GM12878 (cell line): Measurements from ENCODE around the gene HOXB13. TPM values are rescaled to one million over a fixed set of nuclear protein-coding genes. Genes with fewer than 3 reads are reported as not detected.
A peak's percentile ranks its signal among the peaks of the same experiment; 100 is the strongest.

ENCODE experiments used
- ATAC-seq: fragments of 200-7000 bp; cut with Tn5 transposase; 3 replicates; pipeline ENCODE4 v1.9.1; 2020; ENCODE audit warnings: mild to moderate bottlenecking, moderate library complexity
- BruUV-seq: library from RNA; stranded (reverse); fragments of 400-500 nt; replicated peaks from 2 replicates; lab custom pipeline; 2021; lab: Mats Ljungman, UMichigan
- CTCF ChIA-PET: fragments of 300-600 bp; sonication (Branson Sonifier 250); formaldehyde crosslinking; extraction: SDS; loops from one replicate; lab custom pipeline; 2021; ENCODE audit warnings: inconsistent platforms; lab: Yijun Ruan, JAX
- POLR2A ChIA-PET: fragments of 350-600 bp; formaldehyde crosslinking; extraction: SDS; loops from one replicate; lab custom pipeline; 2021; ENCODE audit warnings: inconsistent platforms; lab: Charles Lee
- RAD21 ChIA-PET: fragments of 300-600 bp; sonication (Branson Sonifier 250); formaldehyde crosslinking; loops from one replicate; lab custom pipeline; 2023; ENCODE audit warnings: antibody characterized with exemption; ENCODE audit not compliant: unreplicated experiment; lab: Charles Lee
- SMC1A ChIA-PET: fragments of 300-600 bp; sonication (Branson Sonifier 250); formaldehyde crosslinking; loops from one replicate; lab custom pipeline; 2023; ENCODE audit not compliant: unreplicated experiment, uncharacterized antibody; lab: Charles Lee
- DNase-seq: peaks from one replicate; pipeline ENCODE4 v3.0.0-alpha.2; 2011; ENCODE audit warnings: low read depth, low spot score
- FAIRE-seq: peaks from 3 replicates; lab custom pipeline; 2011; peaks lifted over from hg19 to GRCh38; lab: Jason Lieb, UNC
- H2AFZ ChIP-seq: 2 replicates; pipeline ENCODE4 v1.6.0; 2011; ENCODE audit warnings: low read depth, low read length, control low read depth; ENCODE audit not compliant: control insufficient read depth
- H3K27ac ChIP-seq: 2 replicates; pipeline ENCODE4 v1.5.1; 2011; ENCODE audit warnings: control low read depth; ENCODE audit not compliant: control insufficient read depth, insufficient read depth
- H3K27me3 ChIP-seq, 2 experiments: replicated peaks in 1 of 2; 2 replicates each; pipeline versions ENCODE4 v1.6.0 to v1.6.1; 2011; ENCODE audit warnings: low read length in 1 of 2; ENCODE audit not compliant: control insufficient read depth in 2 of 2, insufficient read depth in 2 of 2
- H3K36me3 ChIP-seq, 2 experiments: 2 replicates each; pipeline ENCODE4 v1.5.1; 2011; ENCODE audit warnings: low read length in 1 of 2; ENCODE audit not compliant: control insufficient read depth in 2 of 2, insufficient read depth in 2 of 2
- H3K4me1 ChIP-seq: 2 replicates; pipeline ENCODE4 v1.6.1; 2011; ENCODE audit warnings: mild to moderate bottlenecking, low read length, moderate library complexity, mixed read lengths; ENCODE audit not compliant: control insufficient read depth, insufficient read depth
- H3K4me2 ChIP-seq: 2 replicates; pipeline ENCODE4 v1.6.0; 2011; ENCODE audit warnings: control low read depth; ENCODE audit not compliant: control insufficient read depth, insufficient read depth
- H3K4me3 ChIP-seq: fragments of 200-600 bp; sonication (generic); 2 replicates; pipeline ENCODE4 v1.5.1; 2016
- H3K79me2 ChIP-seq: 2 replicates; pipeline ENCODE4 v1.6.0; 2011; ENCODE audit warnings: low read length; ENCODE audit not compliant: control insufficient read depth, insufficient read depth
- H3K9ac ChIP-seq: 2 replicates; pipeline ENCODE4 v1.8.0; 2011; ENCODE audit warnings: low read length, control low read depth, mixed read lengths; ENCODE audit not compliant: control insufficient read depth, insufficient read depth
- H3K9me3 ChIP-seq: replicated peaks from 3 replicates; pipeline ENCODE4 v1.5.1; 2011; ENCODE audit warnings: mild to moderate bottlenecking, low read length; ENCODE audit not compliant: control insufficient read depth, insufficient read depth
- H4K20me1 ChIP-seq: 2 replicates; pipeline ENCODE4 v1.6.0; 2011; ENCODE audit not compliant: control insufficient read depth, insufficient read depth
- CUX1 ChIP-seq: IDR thresholded peaks from 2 replicates; pipeline ENCODE4 v1.6.1; 2012; ENCODE audit warnings: improper control_type of control experiment, low read depth, low read length; ENCODE audit not compliant: insufficient replicate concordance
- ESRRA ChIP-seq: IDR thresholded peaks from 2 replicates; pipeline ENCODE4 v1.6.1; 2012; ENCODE audit warnings: mild to moderate bottlenecking, low read length, improper control_type of control experiment
- HDAC2 ChIP-seq: fragments of 200-600 bp; sonication (generic); IDR thresholded peaks from 2 replicates; pipeline ENCODE4 v1.6.1; 2017
- NFIC ChIP-seq: IDR thresholded peaks from 2 replicates; pipeline ENCODE4 v1.6.1; 2012; ENCODE audit warnings: low read depth, mild to moderate bottlenecking, inconsistent platforms, low read length, moderate library complexity
- PAX8 ChIP-seq: fragments of 450-650 bp; IDR thresholded peaks from 2 replicates; pipeline ENCODE4 v1.6.1; 2017; ENCODE audit warnings: mild to moderate bottlenecking, moderate library complexity
- PBX3 ChIP-seq: IDR thresholded peaks from 2 replicates; pipeline ENCODE4 v1.6.1; 2011; ENCODE audit warnings: mild to moderate bottlenecking, low read depth, low read length, moderate library complexity; ENCODE audit not compliant: insufficient replicate concordance
- PKNOX1 ChIP-seq: fragments of 450-650 bp; IDR thresholded peaks from 2 replicates; pipeline ENCODE4 v1.6.1; 2016; ENCODE audit warnings: mild to moderate bottlenecking
- POLR2AphosphoS5 ChIP-seq: IDR thresholded peaks from 2 replicates; pipeline ENCODE4 v1.6.1; 2011; ENCODE audit warnings: mild to moderate bottlenecking, low read length, inconsistent platforms
- SIN3A ChIP-seq: IDR thresholded peaks from 2 replicates; pipeline ENCODE4 v1.6.1; 2012; ENCODE audit warnings: low read depth, low read length, improper control_type of control experiment
- SMC3 ChIP-seq: IDR thresholded peaks from 2 replicates; pipeline ENCODE4 v1.6.1; 2011; ENCODE audit warnings: low read length, improper control_type of control experiment, borderline replicate concordance
- SRF ChIP-seq, 2 experiments: IDR thresholded peaks; 2 replicates each; pipeline ENCODE4 v1.6.1; 2011; ENCODE audit warnings: low read depth in 2 of 2, low read length in 2 of 2, mild to moderate bottlenecking in 1 of 2, moderate library complexity in 1 of 2
- STAT1 ChIP-seq: fragments of 450-650 bp; conservative IDR thresholded peaks from 2 replicates; pipeline ENCODE4 v1.6.1; 2014; ENCODE audit warnings: antibody characterized with exemption, mild to moderate bottlenecking
- TARDBP ChIP-seq: IDR thresholded peaks from 2 replicates; pipeline ENCODE4 v1.6.1; 2016; ENCODE audit warnings: borderline replicate concordance
- ZNF24 ChIP-seq: fragments of 450-650 bp; IDR thresholded peaks from 2 replicates; pipeline ENCODE4 v1.6.1; 2017; ENCODE audit warnings: antibody characterized with exemption, mild to moderate bottlenecking
- WGBS: methylation state at CpG from one replicate; pipeline ENCODE4 v1.1.6; 2016; ENCODE audit warnings: low lambda C conversion rate; ENCODE audit not compliant: insufficient replicate concordance, insufficient coverage; ENCODE audit errors: missing lambda C conversion rate; 5-methylcytosine and 5-hydroxymethylcytosine counted together
- in situ Hi-C: fragments of 300-500 bp; cut with MboI; formaldehyde crosslinking; loops from 9 replicates; pipeline ENCODE4 v1.14.3; 2018; ENCODE audit warnings: mixed read lengths
- intact Hi-C: fragments of 100-400 bp; cut with micrococcal nuclease; formaldehyde crosslinking; loops from one replicate; pipeline ENCODE4 v1.14.2; 2022; ENCODE audit not compliant: unreplicated experiment
- polyA plus RNA-seq, 11 experiments: library from polyadenylated mRNA; depleted of rRNA in 4 of 11; unstranded in 6 of 11; stranded (reverse) in 5 of 11; fragments of >200 nt; fragmentation: Nextera tagmentation in 4 of 11; fragmentation: Illumina TruSeq in 1 of 11; extraction: Ambion mirVana in 4 of 11; extraction: Trizol in 1 of 11; gene quantifications; 1 replicate in 1 of 11; 2 replicates in 10 of 11; pipeline versions ENCODE4 v1.2.1 to v1.2.3, GENCODE V29; 2011 to 2016; ENCODE audit warnings: inconsistent platforms in 2 of 11, missing spikeins in 2 of 11, low read depth in 1 of 11
- total RNA-seq, 4 experiments: library from RNA; depleted of rRNA in 3 of 4; stranded (reverse); fragments of >200 nt in 3 of 4; fragmentation: Illumina TruSeq in 1 of 4; extraction: Trizol in 1 of 4; gene quantifications; 2 replicates each; pipeline versions ENCODE4 v1.2.1 to v1.2.3, GENCODE V29; 2013 to 2021

HOXB13 gene
- total and polyA plus RNA-seq, 10 of the 15 experiments (the other 5 are each of a cell fraction or from before 2014, with no cell fraction given): 0.05 TPM; not detected in 9

- RAD21 ChIA-PET: interaction anchor here (0.7 to 5.3 kb wide), 25 partner anchors 8 to 357 kb away, joined by 3 to 93 read pairs (median 5); partner anchors contain the start of genes ATP5MC1 and PRAC2
- Histone ChIP-seq H3K4me3 (no peak overlapping the region), H3K27me3 (no peaks in the 10 kb centered on the region; a peak in 1 of 4 replicates), H3K36me3 (no peaks in the 10 kb centered on the region), H4K20me1 (no peaks in the 10 kb centered on the region), H3K27ac (no peak overlapping the region), H3K9ac (no peak overlapping the region), H3K79me2 (no peaks in the 10 kb centered on the region), H2AFZ (peak overlapping the region; percentile 24; the same call in 1 of the 2 replicates), H3K4me2 (peak overlapping the region; percentile 39), H3K9me3 (no peaks in the 10 kb centered on the region), H3K4me1 (0 out of 2 replicates have a peak, but pooled peaks cover 2% of the 10 kb centered on the region)
- in situ Hi-C loops: loop anchor here (5.0 kb wide), 1 partner anchor 204 kb away; no protein-coding TSS in a partner anchor
- CTCF ChIA-PET: interaction anchor here (0.6 to 10.0 kb wide), 68 partner anchors 8 to 774 kb away, joined by 3 to 271 read pairs (median 4); partner anchors contain the start of genes PRAC1, PRAC2 and TTLL6
- FAIRE-seq (no peak), DNase-seq (peak; percentile 9), ATAC-seq (peak; percentile 99)
- BruUV-seq: no TSS peak
- SMC1A ChIA-PET: interaction anchor here (0.6 to 5.5 kb wide), 26 partner anchors 10 to 357 kb away, joined by 3 to 77 read pairs (median 4); partner anchors contain the start of gene PRAC2
- intact Hi-C loops: loop anchor here (1.0 to 2.0 kb wide), 4 partner anchors 46 to 354 kb away; no protein-coding TSS in a partner anchor
- POLR2A ChIA-PET: interaction anchor here (0.6 to 1.0 kb wide), 3 partner anchors 169 to 595 kb away, joined by 3 to 10 read pairs (median 5); no protein-coding TSS in a partner anchor
- 5% methylated on average over 35 of the region's 41 CpGs for WGBS
- TF ChIP-seq STAT1 (no peak), NFIC (no peak), PBX3 (no peak), SIN3A (no peak), SMC3 (peak; percentile 77), ZNF24 (no peak), PKNOX1 (peak; percentile 73), HDAC2 (no peak), CUX1 (no peak), POLR2AphosphoS5 (no peak), SRF (IDR thresholded peaks at IDR 0.05; ENCODE audit: low read depth in 2 of 2, low read length in 2 of 2) (peak in 1 of 2 experiments; percentile 72; a peak in 2 of 4 replicates), TARDBP (no peak), ESRRA (no peak), PAX8 (no peak)
Measured at GRCh38 chr17:48678141-48678971, 50.2 kb downstream of the HOXB13 start.
